WERI-Rb-1 (cell line): Measurements from ENCODE around the gene TBC1D9B.

Source experiments
- DNase-seq: peaks from one replicate; pipeline ENCODE4 v3.0.0-alpha.2; 2020
- H3K27ac ChIP-seq: fragments of 250-450 bp; sonication (Bioruptor Pico); 2 replicates; pipeline ENCODE4 v1.5.1; 2020; ENCODE audit warnings: mild to moderate bottlenecking, moderate library complexity
- H3K27me3 ChIP-seq: fragments of 250-450 bp; sonication (Bioruptor Pico); 2 replicates; pipeline ENCODE4 v1.5.1; 2021; ENCODE audit warnings: mild to moderate bottlenecking, low read depth, moderate library complexity; ENCODE audit not compliant: insufficient read depth, severe bottlenecking
- H3K36me3 ChIP-seq: fragments of 250-450 bp; sonication (Bioruptor Pico); 2 replicates; pipeline ENCODE4 v1.5.1; 2020; ENCODE audit warnings: mild to moderate bottlenecking, moderate library complexity
- H3K4me3 ChIP-seq: 2 replicates; pipeline ENCODE4 v1.5.1; 2011; ENCODE audit warnings: low read depth, mild to moderate bottlenecking, control low read depth, low read length
- H3K9me3 ChIP-seq: fragments of 250-450 bp; sonication (Bioruptor Pico); 2 replicates; pipeline ENCODE4 v1.5.1; 2021; ENCODE audit warnings: mild to moderate bottlenecking, moderate library complexity; ENCODE audit not compliant: severe bottlenecking
- CTCF ChIP-seq: IDR thresholded peaks from 2 replicates; pipeline ENCODE4 v1.5.1; 2011; ENCODE audit warnings: low read depth, mild to moderate bottlenecking, control low read depth, inconsistent platforms, low read length

The TBC1D9B gene

DNA sequence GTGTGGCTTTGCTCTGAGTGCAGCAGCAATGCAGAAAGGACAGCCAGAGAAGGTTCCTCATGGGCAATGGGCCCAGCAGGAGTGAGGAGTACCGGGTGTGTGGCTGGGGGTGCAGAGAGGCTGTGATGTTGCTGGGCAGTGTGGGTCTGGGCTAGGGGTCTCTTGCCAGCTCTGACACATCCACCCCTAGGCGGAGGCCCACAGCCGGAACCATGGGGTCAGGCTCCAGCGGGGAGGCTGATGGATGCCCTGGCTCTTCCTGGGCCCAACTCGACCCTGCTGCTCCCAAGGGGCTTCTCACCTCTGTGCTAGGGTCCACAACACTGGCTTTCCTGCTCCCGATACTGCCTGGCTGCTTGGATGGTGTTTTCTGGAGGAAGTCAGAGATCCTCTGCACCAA is 19.9 kb downstream of the TBC1D9B start:
- Histone ChIP-seq H3K4me3 (no peak overlapping the region), H3K36me3 (peaks cover 8% of the 10 kb centered on the region), H3K9me3 (no peaks in the 10 kb centered on the region), H3K27me3 (no peaks in the 10 kb centered on the region), H3K27ac (no peak overlapping the region)
- no peak for DNase-seq
- no peak for TF ChIP-seq CTCF

GRCh38 chr5:179887095-179887494 is 20.6 kb downstream of the TBC1D9B start:
- TF ChIP-seq CTCF, result no peak
- DNase-seq, result no peak
- H3K27ac ChIP-seq, result no peak overlapping the region
- no peak overlapping the region for H3K4me3 ChIP-seq
- H3K27me3 ChIP-seq, result no peaks in the 10 kb centered on the region
- peaks cover 13% of the 10 kb centered on the region for H3K36me3 ChIP-seq
- H3K9me3 ChIP-seq, result no peaks in the 10 kb centered on the region

GRCh38 chr5:179886190-179886911 is 21.3 kb downstream of the TBC1D9B start:
- H3K36me3 ChIP-seq, result peaks cover 13% of the 10 kb centered on the region
- TF ChIP-seq CTCF, result no peak
- no peaks in the 10 kb centered on the region for H3K27me3 ChIP-seq

DNA sequence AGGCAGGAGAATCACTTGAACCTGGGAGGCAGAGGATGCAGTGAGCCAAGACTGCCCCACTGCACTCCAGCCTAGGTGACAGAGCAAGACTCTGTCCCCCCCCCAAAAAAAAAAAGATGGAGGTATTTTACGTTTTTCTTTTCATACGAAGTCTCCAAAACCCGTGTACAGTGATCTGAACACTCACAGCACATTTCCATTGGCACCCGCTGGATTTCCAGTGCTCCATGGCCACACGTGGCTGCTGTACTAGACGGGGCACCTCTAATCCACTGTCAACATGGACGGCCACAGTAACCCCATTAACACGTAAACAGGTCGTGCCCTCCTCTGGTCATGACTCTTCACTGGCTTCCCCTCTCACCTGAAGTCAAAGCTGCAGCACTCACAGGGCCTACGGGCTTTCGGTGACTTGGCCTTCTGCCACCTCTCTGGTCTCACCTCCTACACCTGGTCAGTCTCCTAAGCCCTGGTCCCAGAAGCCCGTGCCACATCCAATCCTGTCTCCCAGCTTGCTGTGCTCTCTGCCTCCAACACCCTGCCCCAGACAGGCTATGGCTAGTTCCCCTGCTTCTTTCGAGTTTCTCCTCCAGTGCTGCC is 22.1 kb downstream of the TBC1D9B start:
- DNase-seq, result no peak
- no peaks in the 10 kb centered on the region for H3K9me3 ChIP-seq
- H3K27ac ChIP-seq, result no peak overlapping the region
- peaks cover 13% of the 10 kb centered on the region; the same call in 1 of the 2 replicates for H3K36me3 ChIP-seq
- H3K4me3 ChIP-seq, result no peak overlapping the region
- no peak for TF ChIP-seq CTCF
- H3K27me3 ChIP-seq, result no peaks in the 10 kb centered on the region

More at GRCh38 chr5:179886190-179886911, 21.3 kb downstream of the TBC1D9B start:
- Histone ChIP-seq H3K27ac (no peak overlapping the region), H3K9me3 (no peaks in the 10 kb centered on the region), H3K4me3 (no peak overlapping the region)
- DNase-seq, result no peak

DNA sequence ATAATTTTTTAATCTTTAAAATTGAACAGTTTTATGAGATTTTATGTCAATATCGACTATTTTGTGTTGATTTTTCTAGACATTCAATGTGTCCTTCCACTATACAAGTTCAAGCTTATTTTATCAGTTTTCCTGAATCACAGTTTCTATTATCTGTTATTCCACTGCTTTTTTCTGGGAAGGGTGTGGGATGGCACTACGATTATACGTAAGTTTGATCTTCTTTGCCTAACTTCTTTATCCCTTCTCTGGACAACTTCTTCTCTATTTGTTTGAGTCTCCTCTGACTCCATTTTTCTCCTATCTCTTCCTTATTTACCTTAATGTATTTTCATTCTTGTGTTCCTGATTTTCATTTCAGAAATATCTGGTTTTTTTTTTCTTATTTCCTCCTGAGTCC is 24.5 kb downstream of the TBC1D9B start:
- TF ChIP-seq CTCF, result no peak
- Histone ChIP-seq H3K27me3 (no peaks in the 10 kb centered on the region), H3K9me3 (no peaks in the 10 kb centered on the region), H3K36me3 (peaks cover 13% of the 10 kb centered on the region; the same call in 1 of the 2 replicates), H3K4me3 (no peak overlapping the region), H3K27ac (no peak overlapping the region)
- no peak for DNase-seq
